Measurements from ENCODE around the gene URB1. TPM values are rescaled to one million over a fixed set of nuclear protein-coding genes. Genes with fewer than 3 reads are reported as not detected.

URB1 gene
- total RNA-seq, 1 experiment from 2014 or later: 17.4 TPM

DNA sequence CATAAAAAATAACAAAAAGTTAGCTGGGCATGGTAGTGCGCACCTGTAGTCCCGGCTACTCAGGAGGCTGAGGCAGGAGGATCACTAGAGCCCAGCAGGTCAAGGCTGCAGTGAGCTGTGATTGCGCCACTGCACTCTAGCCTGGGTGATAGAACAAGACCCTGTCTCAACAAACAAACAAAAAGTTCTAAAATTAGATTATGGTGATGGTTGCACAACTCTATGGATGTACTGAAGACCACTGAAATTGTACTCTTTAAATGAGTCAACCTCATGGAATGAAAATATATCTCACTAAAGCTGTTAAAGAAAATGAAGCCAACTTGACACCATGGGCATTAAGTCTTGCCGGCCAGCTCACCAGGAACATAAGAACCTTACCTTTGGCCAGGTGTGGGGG is 85.1 kb downstream of the URB1 start:
- no peak overlapping the region for H3K4me3 ChIP-seq
- no peaks in the 10 kb centered on the region for H3K9me3 ChIP-seq (replicated peaks)
- H3K4me1 ChIP-seq (replicated peaks): no peaks in the 10 kb centered on the region
- H3K27ac ChIP-seq: no peak overlapping the region
- DNase-seq (ENCODE audit: low read depth in 1 of 2, low spot score in 2 of 2): no peak
- peaks cover 24% of the 10 kb centered on the region for H3K36me3 ChIP-seq
- H3K27me3 ChIP-seq (replicated peaks): no peaks in the 10 kb centered on the region

GRCh38 chr21:32306021-32306780 is 86.6 kb downstream of the URB1 start:
- Histone ChIP-seq H3K27me3 (replicated peaks) (no peaks in the 10 kb centered on the region), H3K4me1 (replicated peaks) (no peaks in the 10 kb centered on the region), H3K36me3 (peaks cover 18% of the 10 kb centered on the region), H3K9me3 (replicated peaks) (no peaks in the 10 kb centered on the region), H3K27ac (no peak overlapping the region), H3K4me3 (no peak overlapping the region)
- DNase-seq (ENCODE audit: low read depth in 1 of 2, low spot score in 2 of 2): no peak

DNA sequence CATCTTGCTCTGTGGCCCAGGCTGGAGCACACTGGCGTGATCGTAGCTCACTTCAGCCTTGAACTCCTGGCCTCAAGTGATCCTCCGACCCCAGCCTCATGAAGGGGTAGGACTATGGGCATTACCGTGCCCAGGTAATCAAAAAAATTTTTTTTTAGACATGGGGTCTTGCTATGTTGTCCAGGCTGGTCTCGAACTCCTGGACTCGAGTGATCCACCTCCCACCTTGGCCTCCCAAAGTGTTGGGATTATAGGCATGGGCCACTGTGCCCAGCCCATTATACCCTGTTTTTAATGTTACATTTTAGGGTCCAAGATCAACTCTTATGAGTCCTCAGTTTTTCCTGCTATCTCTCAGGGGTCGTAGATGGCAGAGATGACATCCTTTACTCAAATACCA is 87.8 kb downstream of the URB1 start:
- Histone ChIP-seq H3K27ac (no peak overlapping the region), H3K36me3 (peaks cover 27% of the 10 kb centered on the region), H3K27me3 (replicated peaks) (no peaks in the 10 kb centered on the region), H3K4me1 (replicated peaks) (no peaks in the 10 kb centered on the region), H3K9me3 (replicated peaks) (no peaks in the 10 kb centered on the region), H3K4me3 (no peak overlapping the region)
- DNase-seq (ENCODE audit: low read depth in 1 of 2, low spot score in 2 of 2): no peak

- DNase-seq (ENCODE audit: low read depth in 1 of 2, low spot score in 2 of 2): no peak
- Histone ChIP-seq H3K27ac (no peak overlapping the region), H3K27me3 (replicated peaks) (no peaks in the 10 kb centered on the region), H3K9me3 (replicated peaks) (no peaks in the 10 kb centered on the region), H3K4me1 (replicated peaks) (no peaks in the 10 kb centered on the region), H3K4me3 (no peak overlapping the region), H3K36me3 (peaks cover 22% of the 10 kb centered on the region)
Observed at GRCh38 chr21:32303385-32303784, 89.4 kb downstream of the URB1 start.

- DNase-seq (ENCODE audit: low read depth in 1 of 2, low spot score in 2 of 2): no peak
- Histone ChIP-seq H3K36me3 (peaks cover 19% of the 10 kb centered on the region), H3K27ac (no peak overlapping the region)
Observed at GRCh38 chr21:32302560-32302959, 90.3 kb downstream of the URB1 start.

DNA sequence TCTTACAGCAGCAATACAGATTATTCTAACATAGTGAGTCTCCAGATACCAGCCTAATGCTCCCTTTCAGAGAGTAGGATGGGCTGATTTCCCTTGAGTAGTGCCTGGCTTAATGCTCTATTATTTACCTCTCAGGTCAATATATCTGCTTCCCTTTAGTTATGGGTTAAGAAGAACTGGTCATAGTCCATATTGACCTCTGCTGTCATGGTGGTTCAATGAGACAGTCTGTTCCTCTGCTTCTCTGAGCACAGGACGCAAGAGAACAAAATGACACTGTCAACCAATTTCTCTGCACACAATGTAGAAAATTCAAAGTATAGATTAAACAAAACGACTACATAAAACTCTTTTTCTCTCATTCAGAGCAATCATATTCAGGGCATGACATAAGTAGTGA is 91.2 kb downstream of the URB1 start:
- H3K9me3 ChIP-seq (replicated peaks): no peaks in the 10 kb centered on the region
- DNase-seq (ENCODE audit: low read depth in 1 of 2, low spot score in 2 of 2): no peak
- no peaks in the 10 kb centered on the region for H3K27me3 ChIP-seq (replicated peaks)
- no peak overlapping the region for H3K27ac ChIP-seq
- H3K4me1 ChIP-seq (replicated peaks): no peaks in the 10 kb centered on the region
- H3K4me3 ChIP-seq: no peak overlapping the region
- peaks cover 18% of the 10 kb centered on the region for H3K36me3 ChIP-seq

More at GRCh38 chr21:32302560-32302959, 90.3 kb downstream of the URB1 start:
- Histone ChIP-seq H3K4me3 (no peak overlapping the region), H3K9me3 (replicated peaks) (no peaks in the 10 kb centered on the region), H3K4me1 (replicated peaks) (no peaks in the 10 kb centered on the region), H3K27me3 (replicated peaks) (no peaks in the 10 kb centered on the region)

GRCh38 chr21:32300117-32300681 is 92.6 kb downstream of the URB1 start:
- Histone ChIP-seq H3K36me3 (peaks cover 13% of the 10 kb centered on the region), H3K4me3 (no peak overlapping the region), H3K9me3 (replicated peaks) (no peaks in the 10 kb centered on the region), H3K4me1 (replicated peaks) (no peaks in the 10 kb centered on the region), H3K27me3 (replicated peaks) (no peaks in the 10 kb centered on the region), H3K27ac (no peak overlapping the region)
- no peak for DNase-seq (ENCODE audit: low read depth in 1 of 2, low spot score in 2 of 2)

GRCh38 chr21:32299695-32300094 is 93.1 kb downstream of the URB1 start:
- Histone ChIP-seq H3K27me3 (replicated peaks) (no peaks in the 10 kb centered on the region), H3K4me1 (replicated peaks) (no peaks in the 10 kb centered on the region), H3K27ac (no peak overlapping the region), H3K9me3 (replicated peaks) (no peaks in the 10 kb centered on the region), H3K4me3 (no peak overlapping the region), H3K36me3 (peaks cover 13% of the 10 kb centered on the region)
- DNase-seq (ENCODE audit: low read depth in 1 of 2, low spot score in 2 of 2): no peak

- peaks cover 13% of the 10 kb centered on the region for H3K36me3 ChIP-seq
- no peak for DNase-seq (ENCODE audit: low read depth in 1 of 2, low spot score in 2 of 2)
Observed at GRCh38 chr21:32298658-32299081, 94.1 kb downstream of the URB1 start, which contains the start of gene MRAP. MRAP (plus strand) TSS chr21:32298855; CDS start chr21:32298972, 117 bp downstream.

GRCh38 chr21:32298148-32298559 is 94.7 kb downstream of the URB1 start:
- DNase-seq (ENCODE audit: low read depth in 1 of 2, low spot score in 2 of 2): no peak
- H3K4me3 ChIP-seq: no peak overlapping the region
- H3K4me1 ChIP-seq (replicated peaks): no peaks in the 10 kb centered on the region
- peaks cover 13% of the 10 kb centered on the region for H3K36me3 ChIP-seq
- H3K27me3 ChIP-seq (replicated peaks): no peaks in the 10 kb centered on the region
- no peak overlapping the region for H3K27ac ChIP-seq
- no peaks in the 10 kb centered on the region for H3K9me3 ChIP-seq (replicated peaks)

More at GRCh38 chr21:32298658-32299081, 94.1 kb downstream of the URB1 start, which contains the start of gene MRAP:
- Histone ChIP-seq H3K27me3 (replicated peaks) (no peaks in the 10 kb centered on the region), H3K27ac (no peak within 1 kb of the TSS), H3K4me1 (replicated peaks) (no peaks in the 10 kb centered on the region), H3K9me3 (replicated peaks) (no peaks in the 10 kb centered on the region), H3K4me3 (no peak within 1 kb of the TSS)

GRCh38 chr21:32297449-32297848 is 95.4 kb downstream of the URB1 start:
- DNase-seq (ENCODE audit: low read depth in 1 of 2, low spot score in 2 of 2): no peak
- Histone ChIP-seq H3K27ac (no peak overlapping the region), H3K4me3 (no peak overlapping the region), H3K36me3 (peaks cover 13% of the 10 kb centered on the region), H3K9me3 (replicated peaks) (no peaks in the 10 kb centered on the region), H3K27me3 (replicated peaks) (no peaks in the 10 kb centered on the region), H3K4me1 (replicated peaks) (no peaks in the 10 kb centered on the region)

DNA sequence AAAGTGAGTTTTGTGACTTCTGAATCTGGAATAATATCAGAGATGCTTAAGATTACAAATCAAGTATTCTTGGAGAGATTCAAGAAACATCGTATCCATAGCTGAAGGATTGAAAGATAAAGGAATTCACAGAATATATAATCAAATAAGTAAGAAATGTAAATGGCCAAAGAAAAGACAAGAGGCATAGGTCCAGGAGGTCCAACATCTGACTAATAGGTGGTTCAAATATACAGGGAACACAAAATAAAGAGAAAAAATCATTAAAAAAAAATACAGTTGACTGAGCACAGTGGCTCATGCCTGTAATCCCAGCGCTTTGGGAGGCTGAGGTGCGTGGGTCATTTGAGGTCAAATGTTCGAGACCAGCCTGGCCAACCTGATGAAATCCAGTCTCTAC is 107.3 kb downstream of the URB1 start:
- H3K9me3 ChIP-seq (replicated peaks): no peaks in the 10 kb centered on the region
- no peak for DNase-seq (ENCODE audit: low read depth in 1 of 2, low spot score in 2 of 2)
- H3K27me3 ChIP-seq (replicated peaks): no peaks in the 10 kb centered on the region
- no peak overlapping the region for H3K27ac ChIP-seq
- no peaks in the 10 kb centered on the region for H3K4me1 ChIP-seq (replicated peaks)
- H3K4me3 ChIP-seq: no peak overlapping the region
- no peaks in the 10 kb centered on the region for H3K36me3 ChIP-seq

DNA sequence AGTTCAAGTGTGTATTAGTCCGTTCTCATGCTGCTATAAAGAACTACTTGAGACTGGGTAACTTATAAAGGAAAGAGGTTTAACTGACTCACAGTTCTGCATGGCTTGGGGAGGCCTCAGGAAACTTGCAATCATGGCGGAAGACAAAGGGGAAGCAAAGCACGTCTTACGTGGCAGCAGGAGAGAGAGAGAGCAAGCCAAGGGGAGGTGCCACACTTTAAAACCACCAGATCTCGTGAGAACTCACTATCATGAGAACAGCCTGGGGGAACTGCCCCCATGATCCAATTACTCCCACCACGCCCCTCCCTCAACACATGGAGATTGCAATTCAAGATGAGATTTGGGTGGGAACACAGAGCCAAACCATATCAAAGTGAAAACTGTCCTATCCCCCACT is 109.8 kb downstream of the URB1 start:
- no peak for DNase-seq (ENCODE audit: low read depth in 1 of 2, low spot score in 2 of 2)
- Histone ChIP-seq H3K27ac (no peak overlapping the region), H3K4me3 (no peak overlapping the region), H3K9me3 (replicated peaks) (no peaks in the 10 kb centered on the region; the same call in 1 of the 2 replicates), H3K27me3 (replicated peaks) (no peaks in the 10 kb centered on the region), H3K36me3 (peaks cover 5% of the 10 kb centered on the region), H3K4me1 (replicated peaks) (peaks cover 5% of the 10 kb centered on the region)

DNA sequence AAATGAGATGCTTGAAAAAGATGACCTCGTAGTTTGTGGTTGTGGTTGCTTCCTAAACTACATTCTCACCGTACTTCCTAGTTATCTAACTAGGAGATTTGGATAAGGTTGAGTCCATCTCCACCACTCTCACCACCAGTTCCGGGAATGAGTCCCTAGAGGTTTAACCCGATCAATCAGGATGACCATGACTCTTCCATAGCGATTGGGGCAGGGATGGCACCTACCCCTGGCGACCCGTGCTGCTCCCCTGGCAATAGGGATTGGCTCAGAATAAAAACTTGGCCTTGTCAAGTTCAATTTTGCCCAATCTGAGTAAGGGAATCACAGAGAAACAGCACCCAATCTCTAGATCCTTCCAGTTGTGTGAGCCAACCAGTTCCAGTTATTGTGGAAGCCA is 111.3 kb downstream of the URB1 start:
- H3K4me3 ChIP-seq: no peak overlapping the region
- H3K27me3 ChIP-seq (replicated peaks): no peaks in the 10 kb centered on the region
- peaks cover 5% of the 10 kb centered on the region for H3K36me3 ChIP-seq
- no peak for DNase-seq (ENCODE audit: low read depth in 1 of 2, low spot score in 2 of 2)
- H3K9me3 ChIP-seq (replicated peaks): no peaks in the 10 kb centered on the region; the same call in 1 of the 2 replicates
- no peak overlapping the region for H3K27ac ChIP-seq
- H3K4me1 ChIP-seq (replicated peaks): peaks cover 10% of the 10 kb centered on the region
